Measurements from ENCODE around the gene DPP6. TPM values are rescaled to one million over a fixed set of nuclear protein-coding genes. Genes with fewer than 3 reads are reported as not detected.

Gene DPP6
- total and polyA plus RNA-seq, 9 donors, result 3.3 to 11.5 (median 4.7) TPM

GRCh38 chr7:154696556-154696955 lies 644.4 kb downstream of the DPP6 start:
- DNase-seq, result no peak
- Histone ChIP-seq H3K4me3 (ENCODE audit: low read length) (no peak overlapping the region), H3K27ac (ENCODE audit: low read length) (no peak overlapping the region), H3K36me3 (ENCODE audit: control insufficient read depth, insufficient read depth, low read length) (no peaks in the 10 kb centered on the region), H3K27me3 (ENCODE audit: control insufficient read depth, insufficient read depth, low read length) (peaks cover 2% of the 10 kb centered on the region), H3K9me3 (replicated peaks; ENCODE audit: control insufficient read depth, low read depth, low read length) (no peaks in the 10 kb centered on the region), H3K4me1 (ENCODE audit: control insufficient read depth, insufficient read depth, low read length) (peaks cover 3% of the 10 kb centered on the region)
- WGBS (ENCODE audit: insufficient coverage), result 83% methylated on average over 8 of the region's 8 CpGs

- Histone ChIP-seq H3K36me3 (ENCODE audit: control insufficient read depth, insufficient read depth, low read length) (no peaks in the 10 kb centered on the region), H3K4me1 (ENCODE audit: control insufficient read depth, insufficient read depth, low read length) (no peaks in the 10 kb centered on the region), H3K9me3 (replicated peaks; ENCODE audit: control insufficient read depth, low read depth, low read length) (peaks cover 2% of the 10 kb centered on the region), H3K27me3 (ENCODE audit: control insufficient read depth, insufficient read depth, low read length) (peaks cover 2% of the 10 kb centered on the region), H3K27ac (ENCODE audit: low read length) (no peak overlapping the region), H3K4me3 (ENCODE audit: low read length) (no peak overlapping the region)
- 32% methylated on average over 8 of the region's 13 CpGs for WGBS (ENCODE audit: insufficient coverage)
- no peak for DNase-seq
Measured at GRCh38 chr7:154698726-154699291, 646.6 kb downstream of the DPP6 start.

GRCh38 chr7:154699417-154699816 lies 647.2 kb downstream of the DPP6 start:
- Histone ChIP-seq H3K4me3 (ENCODE audit: low read length) (no peak overlapping the region), H3K4me1 (ENCODE audit: control insufficient read depth, insufficient read depth, low read length) (no peaks in the 10 kb centered on the region), H3K27ac (ENCODE audit: low read length) (no peak overlapping the region), H3K36me3 (ENCODE audit: control insufficient read depth, insufficient read depth, low read length) (no peaks in the 10 kb centered on the region), H3K9me3 (replicated peaks; ENCODE audit: control insufficient read depth, low read depth, low read length) (peaks cover 4% of the 10 kb centered on the region), H3K27me3 (ENCODE audit: control insufficient read depth, insufficient read depth, low read length) (peaks cover 2% of the 10 kb centered on the region)
- no peak for DNase-seq
- WGBS (ENCODE audit: insufficient coverage), result 19% methylated on average over 3 of the region's 6 CpGs

- 68% methylated on average over 4 of the region's 6 CpGs for WGBS (ENCODE audit: insufficient coverage)
Measured at GRCh38 chr7:154709840-154710520, 657.8 kb downstream of the DPP6 start.

GRCh38 chr7:154720016-154720415 lies 667.8 kb downstream of the DPP6 start:
- Histone ChIP-seq H3K9me3 (replicated peaks; ENCODE audit: control insufficient read depth, low read depth, low read length) (no peaks in the 10 kb centered on the region), H3K27me3 (ENCODE audit: control insufficient read depth, insufficient read depth, low read length) (no peaks in the 10 kb centered on the region), H3K27ac (ENCODE audit: low read length) (no peak overlapping the region), H3K36me3 (ENCODE audit: control insufficient read depth, insufficient read depth, low read length) (no peaks in the 10 kb centered on the region), H3K4me1 (ENCODE audit: control insufficient read depth, insufficient read depth, low read length) (no peaks in the 10 kb centered on the region), H3K4me3 (ENCODE audit: low read length) (no peak overlapping the region)
- no peak for DNase-seq
- WGBS (ENCODE audit: insufficient coverage), result 73% methylated on average over 4 of the region's 5 CpGs

More at GRCh38 chr7:154709840-154710520, 657.8 kb downstream of the DPP6 start:
- no peak for DNase-seq
- H3K9me3 ChIP-seq (replicated peaks; ENCODE audit: control insufficient read depth, low read depth, low read length), result peaks cover 15% of the 10 kb centered on the region
- H3K4me1 ChIP-seq (ENCODE audit: control insufficient read depth, insufficient read depth, low read length), result no peaks in the 10 kb centered on the region
- no peak overlapping the region for H3K27ac ChIP-seq (ENCODE audit: low read length)
- no peaks in the 10 kb centered on the region for H3K27me3 ChIP-seq (ENCODE audit: control insufficient read depth, insufficient read depth, low read length)
- no peaks in the 10 kb centered on the region for H3K36me3 ChIP-seq (ENCODE audit: control insufficient read depth, insufficient read depth, low read length)
- H3K4me3 ChIP-seq (ENCODE audit: low read length), result no peak overlapping the region

GRCh38 chr7:154721086-154721485 lies 668.9 kb downstream of the DPP6 start:
- Histone ChIP-seq H3K27me3 (ENCODE audit: control insufficient read depth, insufficient read depth, low read length) (no peaks in the 10 kb centered on the region), H3K9me3 (replicated peaks; ENCODE audit: control insufficient read depth, low read depth, low read length) (peaks cover 2% of the 10 kb centered on the region), H3K27ac (ENCODE audit: low read length) (no peak overlapping the region), H3K36me3 (ENCODE audit: control insufficient read depth, insufficient read depth, low read length) (no peaks in the 10 kb centered on the region), H3K4me3 (ENCODE audit: low read length) (no peak overlapping the region), H3K4me1 (ENCODE audit: control insufficient read depth, insufficient read depth, low read length) (no peaks in the 10 kb centered on the region)
- WGBS (ENCODE audit: insufficient coverage), result 67% methylated on average over 5 of the region's 7 CpGs
- DNase-seq, result no peak

GRCh38 chr7:154726368-154726767 lies 674.2 kb downstream of the DPP6 start:
- Histone ChIP-seq H3K36me3 (ENCODE audit: control insufficient read depth, insufficient read depth, low read length) (no peaks in the 10 kb centered on the region), H3K27ac (ENCODE audit: low read length) (no peak overlapping the region), H3K4me3 (ENCODE audit: low read length) (no peak overlapping the region), H3K4me1 (ENCODE audit: control insufficient read depth, insufficient read depth, low read length) (no peaks in the 10 kb centered on the region), H3K9me3 (replicated peaks; ENCODE audit: control insufficient read depth, low read depth, low read length) (peaks cover 6% of the 10 kb centered on the region), H3K27me3 (ENCODE audit: control insufficient read depth, insufficient read depth, low read length) (no peaks in the 10 kb centered on the region)
- WGBS (ENCODE audit: insufficient coverage), result 80% methylated on average over 2 of the region's 4 CpGs
- DNase-seq, result no peak

GRCh38 chr7:154729056-154729455 lies 676.9 kb downstream of the DPP6 start:
- 7% methylated on average over 2 of the region's 3 CpGs for WGBS (ENCODE audit: insufficient coverage)
- no peaks in the 10 kb centered on the region for H3K27me3 ChIP-seq (ENCODE audit: control insufficient read depth, insufficient read depth, low read length)
- H3K4me3 ChIP-seq (ENCODE audit: low read length), result no peak overlapping the region
- H3K9me3 ChIP-seq (replicated peaks; ENCODE audit: control insufficient read depth, low read depth, low read length), result peaks cover 6% of the 10 kb centered on the region
- H3K4me1 ChIP-seq (ENCODE audit: control insufficient read depth, insufficient read depth, low read length), result no peaks in the 10 kb centered on the region
- no peaks in the 10 kb centered on the region for H3K36me3 ChIP-seq (ENCODE audit: control insufficient read depth, insufficient read depth, low read length)
- DNase-seq, result no peak
- no peak overlapping the region for H3K27ac ChIP-seq (ENCODE audit: low read length)

- no peaks in the 10 kb centered on the region for H3K9me3 ChIP-seq (replicated peaks; ENCODE audit: control insufficient read depth, low read depth, low read length)
- H3K27me3 ChIP-seq (ENCODE audit: control insufficient read depth, insufficient read depth, low read length), result no peaks in the 10 kb centered on the region
- WGBS (ENCODE audit: insufficient coverage), result 72% methylated on average over 2 of the region's 3 CpGs
- no peaks in the 10 kb centered on the region for H3K36me3 ChIP-seq (ENCODE audit: control insufficient read depth, insufficient read depth, low read length)
- H3K4me1 ChIP-seq (ENCODE audit: control insufficient read depth, insufficient read depth, low read length), result no peaks in the 10 kb centered on the region
- H3K4me3 ChIP-seq (ENCODE audit: low read length), result no peak overlapping the region
- DNase-seq, result no peak
- no peak overlapping the region for H3K27ac ChIP-seq (ENCODE audit: low read length)
Measured at GRCh38 chr7:154735766-154736165, 683.6 kb downstream of the DPP6 start.

- Histone ChIP-seq H3K36me3 (ENCODE audit: control insufficient read depth, insufficient read depth, low read length) (no peaks in the 10 kb centered on the region), H3K27me3 (ENCODE audit: control insufficient read depth, insufficient read depth, low read length) (no peaks in the 10 kb centered on the region), H3K27ac (ENCODE audit: low read length) (no peak overlapping the region), H3K4me3 (ENCODE audit: low read length) (no peak overlapping the region), H3K9me3 (replicated peaks; ENCODE audit: control insufficient read depth, low read depth, low read length) (no peaks in the 10 kb centered on the region), H3K4me1 (ENCODE audit: control insufficient read depth, insufficient read depth, low read length) (no peaks in the 10 kb centered on the region)
- no peak for DNase-seq
- 40% methylated on average over 1 of the region's 3 CpGs for WGBS (ENCODE audit: insufficient coverage)
Measured at GRCh38 chr7:154736389-154736788, 684.2 kb downstream of the DPP6 start.
